ENCODE data around the gene RNASEH2C.

DNA sequence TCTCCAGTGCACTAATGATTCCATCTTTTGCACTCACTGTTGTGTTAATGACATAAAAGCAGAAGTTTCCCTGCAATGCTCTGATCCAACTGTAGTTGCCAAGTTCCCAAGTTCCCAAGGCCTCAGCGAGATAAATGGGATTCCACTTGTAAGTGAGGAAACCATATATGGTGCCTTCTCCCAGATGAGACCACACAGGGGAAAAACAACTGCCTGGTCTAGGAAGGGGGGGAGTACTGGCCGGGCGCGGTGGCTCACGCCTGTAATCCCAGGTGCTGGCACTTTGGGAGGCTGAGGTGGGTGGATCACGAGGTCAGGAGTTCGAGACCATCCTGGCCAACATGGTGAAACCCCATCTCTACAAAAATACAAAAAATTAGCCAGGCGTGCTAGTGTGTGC, 34.6 kb downstream of the RNASEH2C start:
- TF ChIP-seq, protein P1, sequence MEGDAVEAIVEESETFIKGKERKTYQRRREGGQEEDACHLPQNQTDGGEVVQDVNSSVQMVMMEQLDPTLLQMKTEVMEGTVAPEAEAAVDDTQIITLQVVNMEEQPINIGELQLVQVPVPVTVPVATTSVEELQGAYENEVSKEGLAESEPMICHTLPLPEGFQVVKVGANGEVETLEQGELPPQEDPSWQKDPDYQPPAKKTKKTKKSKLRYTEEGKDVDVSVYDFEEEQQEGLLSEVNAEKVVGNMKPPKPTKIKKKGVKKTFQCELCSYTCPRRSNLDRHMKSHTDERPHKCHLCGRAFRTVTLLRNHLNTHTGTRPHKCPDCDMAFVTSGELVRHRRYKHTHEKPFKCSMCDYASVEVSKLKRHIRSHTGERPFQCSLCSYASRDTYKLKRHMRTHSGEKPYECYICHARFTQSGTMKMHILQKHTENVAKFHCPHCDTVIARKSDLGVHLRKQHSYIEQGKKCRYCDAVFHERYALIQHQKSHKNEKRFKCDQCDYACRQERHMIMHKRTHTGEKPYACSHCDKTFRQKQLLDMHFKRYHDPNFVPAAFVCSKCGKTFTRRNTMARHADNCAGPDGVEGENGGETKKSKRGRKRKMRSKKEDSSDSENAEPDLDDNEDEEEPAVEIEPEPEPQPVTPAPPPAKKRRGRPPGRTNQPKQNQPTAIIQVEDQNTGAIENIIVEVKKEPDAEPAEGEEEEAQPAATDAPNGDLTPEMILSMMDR (conservative IDR thresholded peaks at IDR 0.05) = no peak
- TF ChIP-seq ZFX (IDR thresholded peaks at IDR 0.05) = no peak

All from C4-2B (cell line).